Ectodermal cell (in vitro differentiated cells): Measurements from ENCODE around the gene IRF2BP2.

Experiments
- H3K27ac ChIP-seq: 2 replicates; pipeline ENCODE4 v1.7.0; 2013; ENCODE audit warnings: mild to moderate bottlenecking, low read depth, low read length; ENCODE audit not compliant: insufficient read depth, poor library complexity, severe bottlenecking
- H3K27me3 ChIP-seq: 2 replicates; pipeline ENCODE4 v1.7.0; 2013; ENCODE audit warnings: mild to moderate bottlenecking, low read length; ENCODE audit not compliant: insufficient read depth, control insufficient read depth, poor library complexity, severe bottlenecking
- H3K36me3 ChIP-seq: one replicate; pipeline ENCODE4 v1.7.0; 2013; ENCODE audit warnings: low read length; ENCODE audit not compliant: control insufficient read depth, insufficient read depth
- H3K4me1 ChIP-seq: one replicate; pipeline ENCODE4 v1.7.0; 2013; ENCODE audit warnings: low read length; ENCODE audit not compliant: control insufficient read depth, insufficient read depth
- H3K4me3 ChIP-seq: 2 replicates; pipeline ENCODE4 v1.7.0; 2013; ENCODE audit warnings: low read depth, low read length, control low read depth; ENCODE audit not compliant: insufficient read depth
- H3K9me3 ChIP-seq: 2 replicates; pipeline ENCODE4 v1.7.0; 2013; ENCODE audit warnings: mild to moderate bottlenecking, low read length, moderate library complexity; ENCODE audit not compliant: control insufficient read depth
- WGBS, 2 experiments: methylation state at CpG; one replicate each; pipeline ENCODE4 v1.1.7; 2013; ENCODE audit warnings: missing lambda C conversion rate in 2 of 2; 5-methylcytosine and 5-hydroxymethylcytosine counted together

Gene IRF2BP2

DNA sequence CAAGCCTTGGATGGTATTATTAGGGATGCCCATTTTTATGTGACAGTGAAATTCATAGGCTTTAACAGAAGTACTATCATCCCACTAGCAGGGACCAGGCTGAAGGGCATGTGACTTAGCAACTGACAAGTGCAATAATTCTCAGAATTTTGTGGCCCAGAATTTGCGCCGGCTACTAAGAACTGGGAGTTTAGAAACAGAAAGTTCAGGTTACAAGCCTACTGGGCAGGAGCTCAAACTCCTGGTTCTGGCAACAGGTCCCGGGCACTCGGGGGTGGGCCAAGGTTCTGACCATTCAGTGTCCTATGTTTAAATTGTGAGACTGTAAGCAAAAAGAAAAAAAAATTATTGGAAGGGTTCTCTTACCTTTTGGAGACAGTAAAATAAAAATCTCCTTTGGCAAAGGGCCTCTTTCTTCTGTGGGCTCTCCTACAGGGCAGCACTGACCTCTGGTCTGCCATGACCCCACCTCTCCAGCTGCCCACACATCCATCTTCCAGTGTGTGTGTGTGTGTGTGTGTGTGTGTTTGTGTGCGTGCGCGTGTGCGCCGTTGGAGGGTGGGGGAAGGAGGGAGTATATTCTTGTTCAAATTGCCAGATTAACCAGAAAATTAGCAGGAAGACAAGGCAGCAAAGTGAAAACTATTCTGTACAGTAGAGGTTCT, 26.1 kb downstream of the IRF2BP2 start:
- no peaks in the 10 kb centered on the region for H3K36me3 ChIP-seq

DNA sequence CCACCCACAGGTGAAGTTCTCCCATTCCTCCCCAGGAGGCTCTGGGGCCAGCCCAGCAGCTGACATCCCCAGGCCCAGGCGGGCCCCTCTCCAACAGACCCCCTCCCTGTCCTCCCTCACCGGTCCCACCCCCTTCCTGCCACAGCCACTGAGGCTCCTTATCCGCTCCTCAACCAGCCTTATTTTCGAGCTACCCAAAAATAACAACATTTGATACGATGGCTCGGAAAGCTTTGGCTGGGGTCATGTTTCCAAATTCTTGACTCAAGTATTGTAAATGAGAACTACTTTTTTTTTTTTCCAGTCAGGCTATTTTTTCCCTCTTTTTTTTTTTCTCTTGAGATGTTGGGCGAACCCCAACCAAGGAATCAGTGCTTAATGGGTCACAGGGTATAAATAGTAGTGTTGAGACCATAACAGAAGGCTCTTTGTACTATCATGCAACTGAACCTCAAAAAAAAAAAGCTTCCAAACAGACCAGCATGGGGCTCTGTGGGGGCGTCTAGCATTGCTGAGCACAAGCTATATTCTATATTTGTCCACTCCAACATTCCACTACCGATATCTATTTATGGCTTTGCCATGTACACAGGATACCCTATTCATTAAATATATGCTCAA, 27.2 kb downstream of the IRF2BP2 start:
- 89 to 90% methylated on average over 8 of the region's 9 CpGs for WGBS, 2 experiments
- no peak overlapping the region for H3K4me3 ChIP-seq

More for the DNA sequence above, 26.1 kb downstream of the IRF2BP2 start:
- Histone ChIP-seq H3K4me3 (no peak overlapping the region), H3K9me3 (no peaks in the 10 kb centered on the region), H3K27me3 (peaks cover 4% of the 10 kb centered on the region), H3K27ac (no peak overlapping the region), H3K4me1 (no peaks in the 10 kb centered on the region)
- 85 to 94% methylated on average over 9 of the region's 9 CpGs for WGBS, 2 experiments

DNA sequence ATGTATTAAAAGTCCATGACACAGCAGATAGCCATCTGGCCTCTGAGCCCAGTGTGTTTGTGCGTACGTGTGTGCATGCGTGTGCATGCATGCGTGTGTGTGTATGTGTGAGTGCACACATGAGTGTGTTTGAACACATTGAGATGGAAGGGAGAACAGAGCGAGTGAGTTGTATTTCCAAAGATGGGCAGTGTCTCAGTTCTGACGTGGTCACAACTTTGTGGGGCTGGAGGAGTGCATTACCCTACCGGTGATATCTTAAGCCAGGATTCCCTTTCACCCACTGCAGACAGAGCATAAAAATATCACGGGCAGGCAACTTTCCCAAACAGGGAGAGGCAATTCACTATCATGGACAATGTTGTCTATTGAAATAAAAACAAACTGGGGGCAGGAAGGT, 27.8 kb downstream of the IRF2BP2 start:
- no peak overlapping the region for H3K27ac ChIP-seq
- H3K4me1 ChIP-seq, result no peaks in the 10 kb centered on the region
- H3K27me3 ChIP-seq, result peaks cover 4% of the 10 kb centered on the region
- WGBS, 2 experiments, result 89 to 91% methylated on average over 8 of the region's 8 CpGs
- H3K4me3 ChIP-seq, result no peak overlapping the region
- H3K36me3 ChIP-seq, result no peaks in the 10 kb centered on the region
- H3K9me3 ChIP-seq, result no peaks in the 10 kb centered on the region

More for the DNA sequence above, 27.2 kb downstream of the IRF2BP2 start:
- no peaks in the 10 kb centered on the region for H3K36me3 ChIP-seq
- H3K27ac ChIP-seq, result no peak overlapping the region
- no peaks in the 10 kb centered on the region for H3K9me3 ChIP-seq
- no peaks in the 10 kb centered on the region for H3K4me1 ChIP-seq
- peaks cover 4% of the 10 kb centered on the region for H3K27me3 ChIP-seq

DNA sequence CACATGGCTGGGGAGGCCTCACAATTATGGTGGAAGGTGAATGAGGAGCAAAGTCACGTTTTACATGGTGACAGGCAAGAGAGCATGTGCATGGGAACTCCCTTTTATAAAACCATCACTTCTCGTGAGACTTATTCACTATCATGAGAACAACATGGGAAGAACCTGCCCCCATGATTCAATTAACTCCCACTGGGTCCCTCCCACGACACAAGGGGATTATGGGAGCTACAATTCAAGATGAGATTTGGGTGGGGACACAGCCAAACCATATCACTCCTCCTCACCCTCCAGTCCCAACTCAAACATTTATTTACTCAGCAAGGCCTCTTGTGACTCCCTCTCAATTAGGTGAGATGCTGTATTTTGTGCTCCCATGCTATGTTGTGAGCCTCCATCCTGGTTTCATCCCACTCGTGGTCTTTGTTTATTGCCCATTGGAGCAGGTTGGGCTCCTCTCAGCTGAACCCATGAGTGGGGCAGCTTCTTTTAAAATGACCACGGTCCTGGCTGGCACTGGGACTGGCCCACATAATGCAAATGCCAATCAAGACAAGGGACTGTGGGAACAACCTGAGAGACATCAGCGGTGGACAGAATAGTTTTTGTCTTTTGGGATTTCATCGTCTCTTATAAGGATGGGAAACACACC, 28.8 kb downstream of the IRF2BP2 start:
- H3K27me3 ChIP-seq, result no peaks in the 10 kb centered on the region
- no peak overlapping the region for H3K4me3 ChIP-seq
- no peaks in the 10 kb centered on the region for H3K36me3 ChIP-seq
- H3K27ac ChIP-seq, result no peak overlapping the region
- H3K4me1 ChIP-seq, result no peaks in the 10 kb centered on the region
- no peaks in the 10 kb centered on the region for H3K9me3 ChIP-seq
- WGBS, 2 experiments, result 88 to 95% methylated on average over 7 of the region's 7 CpGs

DNA sequence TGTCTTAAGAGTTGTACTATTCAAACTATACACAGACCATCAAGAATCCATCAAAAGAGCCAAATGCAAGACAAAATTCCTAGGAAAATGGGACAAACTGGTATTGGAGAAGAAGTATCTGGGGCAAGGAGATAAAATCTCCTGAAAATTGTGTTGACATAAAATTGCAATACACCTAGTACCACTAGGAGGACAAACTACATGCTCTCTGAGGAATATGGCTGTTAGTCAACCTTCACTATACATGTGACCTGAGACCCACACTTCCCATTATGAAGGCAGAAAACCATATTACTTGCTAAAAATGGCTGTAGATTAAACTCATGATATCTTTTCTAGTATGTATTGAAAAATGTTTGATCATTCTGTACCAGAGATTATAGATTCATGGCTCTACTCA, 30.0 kb downstream of the IRF2BP2 start:
- H3K4me1 ChIP-seq, result no peaks in the 10 kb centered on the region
- H3K4me3 ChIP-seq, result no peak overlapping the region

DNA sequence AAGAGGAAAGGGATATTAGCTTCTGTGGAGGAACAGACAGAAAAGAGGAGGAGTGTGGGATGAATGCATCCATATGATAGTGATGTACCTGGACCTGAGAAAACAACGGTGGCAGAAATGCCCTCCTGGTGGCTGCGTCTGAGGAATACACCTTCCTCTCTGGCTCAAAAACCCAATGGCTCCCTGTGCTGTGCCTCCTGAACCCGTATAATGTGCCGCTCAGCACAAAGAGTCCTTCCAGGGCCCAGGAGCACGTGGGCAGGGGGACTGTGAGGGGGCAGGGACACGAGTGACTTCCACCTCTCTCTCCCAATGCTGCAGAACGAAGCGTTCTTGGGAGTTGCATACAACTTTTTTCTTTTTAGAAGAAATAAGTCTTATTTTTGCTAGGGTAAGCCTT, 31.2 kb downstream of the IRF2BP2 start:
- Histone ChIP-seq H3K9me3 (no peaks in the 10 kb centered on the region), H3K4me1 (no peaks in the 10 kb centered on the region), H3K36me3 (no peaks in the 10 kb centered on the region), H3K27me3 (no peaks in the 10 kb centered on the region), H3K27ac (no peak overlapping the region), H3K4me3 (no peak overlapping the region)
- 85% methylated on average over 8 of the region's 8 CpGs for WGBS, 2 experiments

More for the DNA sequence above, 30.0 kb downstream of the IRF2BP2 start:
- no peaks in the 10 kb centered on the region for H3K9me3 ChIP-seq
- no peak overlapping the region for H3K27ac ChIP-seq
- no peaks in the 10 kb centered on the region for H3K36me3 ChIP-seq
- no peaks in the 10 kb centered on the region for H3K27me3 ChIP-seq

DNA sequence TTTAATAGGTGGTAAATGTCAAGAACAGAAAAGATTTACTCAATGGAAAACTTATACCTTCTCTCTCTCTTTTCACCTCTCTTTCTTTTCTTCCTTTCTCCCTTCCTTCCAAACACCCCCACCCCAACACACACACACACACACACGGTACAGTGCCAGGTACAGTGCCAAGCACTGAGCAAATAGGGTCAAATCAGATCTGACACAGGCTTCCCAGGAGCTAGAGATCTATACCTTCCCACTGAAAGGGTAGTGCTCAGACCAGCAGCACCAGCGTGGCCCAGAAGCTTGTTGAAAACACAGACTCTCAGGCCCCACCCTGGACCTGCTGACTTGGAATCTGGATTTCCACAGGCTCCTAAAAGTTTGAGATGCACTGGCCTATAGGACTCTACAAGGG, 31.9 kb downstream of the IRF2BP2 start:
- H3K4me3 ChIP-seq, result no peak overlapping the region
- no peaks in the 10 kb centered on the region for H3K36me3 ChIP-seq
- H3K4me1 ChIP-seq, result no peaks in the 10 kb centered on the region
- WGBS, 2 experiments, result 86 to 92% methylated on average over 2 of the region's 2 CpGs
- no peaks in the 10 kb centered on the region for H3K27me3 ChIP-seq
- no peaks in the 10 kb centered on the region for H3K9me3 ChIP-seq
- H3K27ac ChIP-seq, result no peak overlapping the region

DNA sequence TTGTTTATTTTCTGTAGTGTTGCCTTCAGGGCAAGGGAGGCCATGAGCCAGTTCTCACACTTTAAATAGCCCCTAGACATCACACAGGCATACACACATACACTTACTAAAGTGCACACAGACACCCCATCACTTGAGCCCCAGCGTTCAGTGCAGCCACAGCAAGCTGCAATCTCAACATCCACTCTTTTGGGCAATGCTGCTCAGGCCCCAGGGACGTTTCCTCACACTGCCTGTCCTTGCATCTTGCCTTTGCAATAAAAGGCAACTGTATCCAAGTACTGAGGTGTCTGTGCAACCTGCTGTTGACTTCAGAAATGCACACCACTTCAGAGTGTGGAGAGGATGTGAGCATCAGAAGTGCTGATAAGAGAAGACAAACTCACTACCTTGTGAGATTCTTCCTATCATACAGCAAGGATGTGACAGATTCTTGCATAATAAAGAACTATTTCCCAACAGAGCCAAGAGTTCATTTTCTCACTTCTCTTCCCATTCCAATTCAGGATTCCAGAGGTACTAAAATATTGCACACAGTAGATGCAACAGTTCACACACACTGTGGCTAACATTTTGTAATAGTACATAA, 36.2 kb downstream of the IRF2BP2 start:
- 79 to 80% methylated on average over 2 of the region's 2 CpGs for WGBS, 2 experiments
- H3K9me3 ChIP-seq, result no peaks in the 10 kb centered on the region
- no peaks in the 10 kb centered on the region for H3K4me1 ChIP-seq
- no peaks in the 10 kb centered on the region for H3K27me3 ChIP-seq
- H3K36me3 ChIP-seq, result no peaks in the 10 kb centered on the region
- H3K27ac ChIP-seq, result no peak overlapping the region
- no peak overlapping the region for H3K4me3 ChIP-seq

DNA sequence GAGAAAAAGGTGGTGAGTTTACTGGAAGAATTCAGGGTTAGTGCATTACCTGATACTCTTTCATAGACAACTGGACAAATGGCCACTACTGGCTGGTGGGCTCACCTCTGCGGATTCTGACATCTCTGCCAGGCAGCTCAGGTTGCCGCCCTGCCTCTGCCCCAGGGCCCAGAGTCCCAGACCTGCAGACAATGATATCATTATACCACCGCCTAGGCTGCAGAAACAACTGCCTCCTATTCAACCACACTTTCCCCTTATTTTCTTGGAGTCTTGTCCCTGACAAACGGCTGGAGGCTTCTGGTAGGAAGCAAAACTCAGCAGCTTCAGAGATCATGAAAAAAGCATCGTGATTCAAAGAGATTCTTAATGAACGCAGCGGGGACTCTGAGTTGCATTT, 37.0 kb downstream of the IRF2BP2 start:
- WGBS, 2 experiments, result 85 to 89% methylated on average over 7 of the region's 7 CpGs
- Histone ChIP-seq H3K4me3 (no peak overlapping the region), H3K27ac (no peak overlapping the region), H3K4me1 (no peaks in the 10 kb centered on the region), H3K9me3 (no peaks in the 10 kb centered on the region), H3K27me3 (no peaks in the 10 kb centered on the region), H3K36me3 (no peaks in the 10 kb centered on the region)

DNA sequence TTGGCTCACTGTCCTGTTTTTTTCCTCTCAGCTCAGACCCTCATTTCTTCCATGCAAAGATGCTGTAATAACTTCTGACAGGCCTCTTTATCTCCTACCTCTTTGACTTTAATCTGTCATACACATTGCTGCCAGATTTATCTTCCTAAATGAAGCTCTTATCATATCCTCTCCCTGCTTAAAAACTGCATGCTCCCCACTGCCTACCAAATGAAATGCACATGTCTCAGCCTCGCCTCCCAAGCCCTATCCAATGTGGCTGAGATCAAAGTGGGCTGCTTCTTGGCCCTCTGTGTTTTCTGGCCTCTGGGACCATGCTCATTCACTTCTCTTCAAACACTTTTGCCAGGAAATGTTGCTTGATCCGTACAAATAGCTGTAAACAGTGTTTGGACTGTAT, 38.3 kb downstream of the IRF2BP2 start:
- H3K27me3 ChIP-seq, result no peaks in the 10 kb centered on the region
- WGBS, 2 experiments, result 83 to 94% methylated on average over 2 of the region's 2 CpGs
- H3K27ac ChIP-seq, result no peak overlapping the region
- no peak overlapping the region for H3K4me3 ChIP-seq
- H3K4me1 ChIP-seq, result no peaks in the 10 kb centered on the region
- H3K36me3 ChIP-seq, result no peaks in the 10 kb centered on the region
- no peaks in the 10 kb centered on the region for H3K9me3 ChIP-seq
